Measurements from ENCODE around the gene DKKL1.

DKKL1 gene

GRCh38 chr19:49422407-49423070, 58.9 kb downstream of the DKKL1 start:
- DNase-seq: peak in 2 of 5 donors; percentile 45 to 71

GRCh38 chr19:49423071-49423984, 59.7 kb downstream of the DKKL1 start, which contains the start of gene PTH2:
TSS of gene PTH2 (minus strand) at chr19:49423441. CDS start at chr19:49423339, 102 bp downstream.
- DNase-seq: no peak

- no peak for DNase-seq
Observed at GRCh38 chr19:49423985-49424303, 60.3 kb downstream of the DKKL1 start.

Data from T-helper 1 cell (primary cell).